Transverse colon (tissue), 4 donors: ENCODE results near the gene TMEM225. TPM values are rescaled to one million over a fixed set of nuclear protein-coding genes. Genes with fewer than 3 reads are reported as not detected.

Experiments used
- DNase-seq: peaks from one replicate; pipeline ENCODE4 v3.0.0-alpha.2; 2019
- H3K27ac ChIP-seq, 4 donors: fragments of 200-600 bp; sonication (generic); 2 replicates each; pipeline ENCODE4 v1.5.1; 2016 to 2018; ENCODE audit warnings: inconsistent platforms in 4 of 4
- H3K27me3 ChIP-seq: fragments of 200-600 bp; sonication (generic); 2 replicates; pipeline ENCODE4 v1.5.1; 2017; ENCODE audit warnings: inconsistent platforms
- H3K36me3 ChIP-seq, 4 donors: fragments of 200-600 bp; sonication (generic); 2 replicates each; pipeline ENCODE4 v1.5.1; 2017 to 2019; ENCODE audit warnings: inconsistent platforms in 4 of 4
- H3K4me1 ChIP-seq, 4 donors: fragments of 200-600 bp; sonication (generic); 2 replicates each; pipeline ENCODE4 v1.5.1; 2017 to 2020; ENCODE audit warnings: inconsistent platforms in 4 of 4
- H3K4me3 ChIP-seq, 4 donors: fragments of 200-600 bp; sonication (generic); 1 replicate in 1 of 4; 2 replicates in 3 of 4; pipeline versions ENCODE4 v1.5.1 to v1.6.1; 2017 to 2019; ENCODE audit warnings: inconsistent platforms in 4 of 4
- H3K9me3 ChIP-seq, 2 donors: fragments of 200-600 bp; sonication (generic); 2 replicates each; pipeline ENCODE4 v1.5.1; 2017 to 2019; ENCODE audit warnings: inconsistent platforms in 2 of 2
- CTCF ChIP-seq, 5 experiments: fragments of 200-600 bp in 3 of 5; fragments of 450-650 bp in 2 of 5; sonication (generic) in 3 of 5; IDR thresholded peaks; 1 replicate in 2 of 5; 2 replicates in 3 of 5; pipeline ENCODE4 v1.5.1; 2016 to 2017; ENCODE audit warnings: antibody characterized with exemption in 5 of 5, inconsistent platforms in 3 of 5, mild to moderate bottlenecking in 2 of 5, moderate library complexity in 1 of 5
- EP300 ChIP-seq: sonication (generic); formaldehyde crosslinking; IDR thresholded peaks from one replicate; pipeline ENCODE4 v1.6.1; 2017; ENCODE audit warnings: antibody characterized with exemption, low read depth
- POLR2A ChIP-seq: fragments of 450-650 bp; IDR thresholded peaks from one replicate; pipeline ENCODE4 v1.6.1; 2016; ENCODE audit warnings: antibody characterized with exemption, mild to moderate bottlenecking, moderate library complexity
- POLR2AphosphoS5 ChIP-seq, 3 donors: sonication (generic); formaldehyde crosslinking; IDR thresholded peaks; one replicate each; pipeline ENCODE4 v1.6.1; 2016; ENCODE audit warnings: antibody characterized with exemption in 3 of 3
- WGBS, 2 donors: methylation state at CpG; one replicate each; pipeline ENCODE4 v1.1.5; 2018; ENCODE audit warnings: low coverage in 1 of 2; 5-methylcytosine and 5-hydroxymethylcytosine counted together
- in situ Hi-C, 4 donors: fragments of 200-750 bp; cut with MboI; loops; one replicate each; pipeline versions ENCODE4 v1.15.0 to v1.15.1; 2017; ENCODE audit warnings: low sequenced_read_pairs in 3 of 4, low pct_ligation_motif_present in 1 of 4, low pct_unique_long_range_greater_than_20kb in 1 of 4
- intact Hi-C: fragments of 100-400 bp; cut with DNase I; formaldehyde crosslinking; loops from one replicate; pipeline ENCODE4 v1.15.1; 2023; ENCODE audit warnings: low total_unique reads
- total RNA-seq, 4 donors: library from RNA; depleted of rRNA; stranded (reverse); fragments of >200 nt; gene quantifications; one replicate each; pipeline ENCODE4 v1.1.0, GENCODE V29; 2016

Gene TMEM225
- total RNA-seq, 4 donors from 2014 or later = not detected

- no peaks in the 10 kb centered on the region for H3K9me3 ChIP-seq
Observed at GRCh38 chr11:123853038-123853437, 32.4 kb downstream of the TMEM225 start.

GRCh38 chr11:123852321-123852720 is 33.1 kb downstream of the TMEM225 start:
- no peak for TF ChIP-seq POLR2A
- Histone ChIP-seq H3K4me1 (no peaks in the 10 kb centered on the region), H3K9me3 (no peaks in the 10 kb centered on the region), H3K36me3 (no peaks in the 10 kb centered on the region), H3K4me3 (no peak overlapping the region), H3K27ac (no peak overlapping the region), H3K27me3 (no peaks in the 10 kb centered on the region)
- in situ Hi-C loops = no loop called here
- DNase-seq = no peak
- intact Hi-C loops = no loop called here

More at GRCh38 chr11:123853038-123853437, 32.4 kb downstream of the TMEM225 start:
- H3K4me3 ChIP-seq = no peak overlapping the region
- WGBS, 2 donors = 88 to 97% methylated on average over 1 to 2 of the region's 2 CpGs
- no peak for TF ChIP-seq POLR2A
- TF ChIP-seq POLR2AphosphoS5 (IDR thresholded peaks at IDR 0.05) = no peak
- TF ChIP-seq CTCF (IDR thresholded peaks at IDR 0.05) = no peak
- TF ChIP-seq EP300 = no peak
- no peak overlapping the region for H3K27ac ChIP-seq
- no peak for DNase-seq
- no peaks in the 10 kb centered on the region for H3K36me3 ChIP-seq
- H3K4me1 ChIP-seq = no peaks in the 10 kb centered on the region
- no peaks in the 10 kb centered on the region for H3K27me3 ChIP-seq
- intact Hi-C loops = no loop called here
- in situ Hi-C loops = no loop called here

- no peaks in the 10 kb centered on the region for H3K9me3 ChIP-seq
- TF ChIP-seq POLR2A = no peak
- no peak for TF ChIP-seq POLR2AphosphoS5 (IDR thresholded peaks at IDR 0.05)
- TF ChIP-seq EP300 = no peak
- TF ChIP-seq CTCF (IDR thresholded peaks at IDR 0.05) = no peak
- no peak overlapping the region for H3K4me3 ChIP-seq
- in situ Hi-C loops = no loop called here
- DNase-seq = no peak
- intact Hi-C loops = no loop called here
- H3K27ac ChIP-seq = no peak overlapping the region
- no peaks in the 10 kb centered on the region for H3K27me3 ChIP-seq
- WGBS, 2 donors = 90% methylated on average over 4 of the region's 4 CpGs; no CpG with 5 or more reads in 1 of the 2 donors
- no peaks in the 10 kb centered on the region for H3K36me3 ChIP-seq
- H3K4me1 ChIP-seq = no peaks in the 10 kb centered on the region
Observed at GRCh38 chr11:123851110-123851509, 34.4 kb downstream of the TMEM225 start.

GRCh38 chr11:123841174-123841573 is 44.3 kb downstream of the TMEM225 start:
- no peaks in the 10 kb centered on the region for H3K9me3 ChIP-seq
- no peak for TF ChIP-seq EP300
- TF ChIP-seq CTCF (IDR thresholded peaks at IDR 0.05) = no peak
- no peak for TF ChIP-seq POLR2AphosphoS5 (IDR thresholded peaks at IDR 0.05)
- TF ChIP-seq POLR2A = no peak
- intact Hi-C loops (no loop called here), in situ Hi-C loops (no loop called here)
- no peaks in the 10 kb centered on the region for H3K27me3 ChIP-seq
- H3K27ac ChIP-seq = no peak overlapping the region
- H3K4me1 ChIP-seq = no peaks in the 10 kb centered on the region
- H3K4me3 ChIP-seq = no peak overlapping the region
- no peaks in the 10 kb centered on the region for H3K36me3 ChIP-seq
- WGBS, 2 donors = 82 to 88% methylated on average over 5 to 6 of the region's 6 CpGs
- DNase-seq = no peak

- intact Hi-C loops (no loop called here), in situ Hi-C loops (no loop called here)
- TF ChIP-seq EP300 (no peak), POLR2AphosphoS5 (IDR thresholded peaks at IDR 0.05) (no peak), POLR2A (no peak), CTCF (IDR thresholded peaks at IDR 0.05) (no peak)
- Histone ChIP-seq H3K4me1 (no peaks in the 10 kb centered on the region), H3K4me3 (no peak overlapping the region), H3K36me3 (no peaks in the 10 kb centered on the region), H3K27me3 (no peaks in the 10 kb centered on the region), H3K27ac (no peak overlapping the region), H3K9me3 (no peaks in the 10 kb centered on the region)
- WGBS, 2 donors = 82 to 87% methylated on average over 5 of the region's 5 CpGs
- no peak for DNase-seq
Observed at GRCh38 chr11:123839131-123839530, 46.3 kb downstream of the TMEM225 start.
